ENCODE measurements around the gene TICRR.
A peak's percentile ranks its signal among the peaks of the same experiment; 100 is the strongest.
"Not testable (repeated sequence)": the region's sequence is repeated elsewhere in the genome, so short reads cannot be mapped to it uniquely, and the experiment has no call there.

The TICRR gene

GRCh38 chr15:89575146-89575655 is at the start of gene TICRR:
Gene TICRR (plus strand): TSS chr15:89575469. CDS start chr15:89575587, 118 bp downstream.
- DNase-seq (ENCODE audit: low read depth), result peak; percentile 81

GRCh38 chr15:89526181-89526580 is 49.1 kb upstream of the TICRR start:
- no peak for DNase-seq (ENCODE audit: low read depth)

- no peak for DNase-seq (ENCODE audit: low read depth)
Observed at GRCh38 chr15:89526601-89527441, 48.4 kb upstream of the TICRR start.

GRCh38 chr15:89528757-89529352 is 46.4 kb upstream of the TICRR start:
- no peak for DNase-seq (ENCODE audit: low read depth)

- no peak for DNase-seq (ENCODE audit: low read depth)
Observed at GRCh38 chr15:89530976-89531375, 44.3 kb upstream of the TICRR start.

GRCh38 chr15:89531796-89532537 is 43.3 kb upstream of the TICRR start:
- no peak for DNase-seq (ENCODE audit: low read depth)

GRCh38 chr15:89533861-89534544 is 41.3 kb upstream of the TICRR start:
- no peak for DNase-seq (ENCODE audit: low read depth)

- no peak for DNase-seq (ENCODE audit: low read depth)
Observed at GRCh38 chr15:89539027-89539426, 36.2 kb upstream of the TICRR start.

GRCh38 chr15:89542369-89542768 is 32.9 kb upstream of the TICRR start:
- DNase-seq (ENCODE audit: low read depth), result no peak

- DNase-seq (ENCODE audit: low read depth), result no peak
Observed at GRCh38 chr15:89543389-89543788, 31.9 kb upstream of the TICRR start.

- not testable (repeated sequence) for DNase-seq (ENCODE audit: low read depth)
Observed at GRCh38 chr15:89549138-89549537, 26.1 kb upstream of the TICRR start.

- DNase-seq (ENCODE audit: low read depth), result no peak
Observed at GRCh38 chr15:89550427-89550826, 24.8 kb upstream of the TICRR start.

- no peak for DNase-seq (ENCODE audit: low read depth)
Observed at GRCh38 chr15:89551550-89551949, 23.7 kb upstream of the TICRR start.

- no peak for DNase-seq (ENCODE audit: low read depth)
Observed at GRCh38 chr15:89553632-89554031, 21.6 kb upstream of the TICRR start.

- DNase-seq (ENCODE audit: low read depth), result no peak
Observed at GRCh38 chr15:89554247-89554646, 21.0 kb upstream of the TICRR start.

GRCh38 chr15:89555768-89556167 is 19.5 kb upstream of the TICRR start:
- no peak for DNase-seq (ENCODE audit: low read depth)

GRCh38 chr15:89556413-89557262 is 18.6 kb upstream of the TICRR start:
- no peak for DNase-seq (ENCODE audit: low read depth)

- no peak for DNase-seq (ENCODE audit: low read depth)
Observed at GRCh38 chr15:89559769-89560264, 15.5 kb upstream of the TICRR start.

- DNase-seq (ENCODE audit: low read depth), result no peak
Observed at GRCh38 chr15:89566181-89566580, 9.1 kb upstream of the TICRR start.

- DNase-seq (ENCODE audit: low read depth), result no peak
Observed at GRCh38 chr15:89566621-89567294, 8.5 kb upstream of the TICRR start.
